ENCODE data around the gene SLC39A10. TPM values are rescaled to one million over a fixed set of nuclear protein-coding genes. Genes with fewer than 3 reads are reported as not detected.

The SLC39A10 gene
- total and polyA plus RNA-seq, 2 experiments from 2014 or later, result 48.0 to 82.6 TPM

GRCh38 chr2:195674491-195675221 lies 17.6 kb downstream of the SLC39A10 start:
- H3K9me3 ChIP-seq (ENCODE audit: low read depth), result no peaks in the 10 kb centered on the region
- in situ Hi-C loops (cut with MboI), result loop anchor here (25.0 kb wide), 2 partner anchors 362 to 388 kb away; partner anchors contain the start of gene DNAH7
- H3K27me3 ChIP-seq (replicated peaks; ENCODE audit: insufficient read depth), result no peaks in the 10 kb centered on the region
- no peaks in the 10 kb centered on the region for H3K9me2 ChIP-seq (ENCODE audit: insufficient read depth)
- H3K27ac ChIP-seq, result no peak overlapping the region
- H4K20me1 ChIP-seq (ENCODE audit: insufficient read depth), result no peaks in the 10 kb centered on the region
- TF ChIP-seq EZH2 (IDR thresholded peaks at IDR 0.05; ENCODE audit: insufficient read depth, poor library complexity, severe bottlenecking) (no peak), EZH2phosphoT487 (IDR thresholded peaks at IDR 0.05; ENCODE audit: insufficient read depth, low read depth) (no peak)
- DNase-seq, result peak; percentile 66
- H3F3A ChIP-seq (ENCODE audit: insufficient read depth), result peaks cover 45% of the 10 kb centered on the region
- WGBS, 2 experiments (ENCODE audit: low coverage in 1 of 2, low lambda C conversion rate in 2 of 2, missing lambda C conversion rate in 2 of 2), result 75 to 76% methylated on average over 4 of the region's 4 CpGs
- H3K9ac ChIP-seq, result no peak overlapping the region
- peaks cover 70% of the 10 kb centered on the region for H3K79me2 ChIP-seq (ENCODE audit: insufficient read depth)
- no peak overlapping the region for H2AFZ ChIP-seq
- peaks cover 15% of the 10 kb centered on the region for H3K4me1 ChIP-seq (ENCODE audit: insufficient read depth)
- H3K4me3 ChIP-seq, result no peak overlapping the region
- no peak overlapping the region for H3K4me2 ChIP-seq (ENCODE audit: unreplicated experiment)
- no peaks in the 10 kb centered on the region for H3K36me3 ChIP-seq (ENCODE audit: low read depth)

GRCh38 chr2:195675783-195676427 lies 18.9 kb downstream of the SLC39A10 start:
- WGBS, 2 experiments (ENCODE audit: low coverage in 1 of 2, low lambda C conversion rate in 2 of 2, missing lambda C conversion rate in 2 of 2), result 91 to 93% methylated on average over 7 of the region's 7 CpGs
- no peaks in the 10 kb centered on the region for H4K20me1 ChIP-seq (ENCODE audit: insufficient read depth)

GRCh38 chr2:195677290-195677689 lies 20.3 kb downstream of the SLC39A10 start:
- Histone ChIP-seq H3K4me1 (ENCODE audit: insufficient read depth) (peaks cover 15% of the 10 kb centered on the region), H3K36me3 (ENCODE audit: low read depth) (peaks cover 19% of the 10 kb centered on the region), H3K27me3 (replicated peaks; ENCODE audit: insufficient read depth) (no peaks in the 10 kb centered on the region), H2AFZ (no peak overlapping the region), H4K20me1 (ENCODE audit: insufficient read depth) (no peaks in the 10 kb centered on the region), H3F3A (ENCODE audit: insufficient read depth) (peaks cover 27% of the 10 kb centered on the region), H3K79me2 (ENCODE audit: insufficient read depth) (peaks cover 78% of the 10 kb centered on the region), H3K9me2 (ENCODE audit: insufficient read depth) (no peaks in the 10 kb centered on the region), H3K9ac (no peak overlapping the region), H3K4me2 (ENCODE audit: unreplicated experiment) (no peak overlapping the region), H3K4me3 (no peak overlapping the region), H3K27ac (no peak overlapping the region), H3K9me3 (ENCODE audit: low read depth) (no peaks in the 10 kb centered on the region)
- 95 to 99% methylated on average over 2 of the region's 2 CpGs for WGBS, 2 experiments (ENCODE audit: low coverage in 1 of 2, low lambda C conversion rate in 2 of 2, missing lambda C conversion rate in 2 of 2)
- TF ChIP-seq EZH2phosphoT487 (IDR thresholded peaks at IDR 0.05; ENCODE audit: insufficient read depth, low read depth) (no peak), EZH2 (IDR thresholded peaks at IDR 0.05; ENCODE audit: insufficient read depth, poor library complexity, severe bottlenecking) (no peak)
- no peak for DNase-seq
- in situ Hi-C loops (cut with MboI), result no loop called here

More at GRCh38 chr2:195675783-195676427, 18.9 kb downstream of the SLC39A10 start:
- H3K9ac ChIP-seq, result no peak overlapping the region
- TF ChIP-seq EZH2 (IDR thresholded peaks at IDR 0.05; ENCODE audit: insufficient read depth, poor library complexity, severe bottlenecking) (no peak), EZH2phosphoT487 (IDR thresholded peaks at IDR 0.05; ENCODE audit: insufficient read depth, low read depth) (no peak)
- H2AFZ ChIP-seq, result no peak overlapping the region
- H3K79me2 ChIP-seq (ENCODE audit: insufficient read depth), result peaks cover 77% of the 10 kb centered on the region
- no peak overlapping the region for H3K4me2 ChIP-seq (ENCODE audit: unreplicated experiment)
- peaks cover 15% of the 10 kb centered on the region for H3K4me1 ChIP-seq (ENCODE audit: insufficient read depth)
- peaks cover 34% of the 10 kb centered on the region for H3F3A ChIP-seq (ENCODE audit: insufficient read depth)
- H3K9me2 ChIP-seq (ENCODE audit: insufficient read depth), result no peaks in the 10 kb centered on the region
- no peak for DNase-seq
- in situ Hi-C loops (cut with MboI), result no loop called here
- no peak overlapping the region for H3K4me3 ChIP-seq
- peaks cover 11% of the 10 kb centered on the region for H3K36me3 ChIP-seq (ENCODE audit: low read depth)
- H3K27ac ChIP-seq, result no peak overlapping the region
- H3K9me3 ChIP-seq (ENCODE audit: low read depth), result no peaks in the 10 kb centered on the region
- no peaks in the 10 kb centered on the region for H3K27me3 ChIP-seq (replicated peaks; ENCODE audit: insufficient read depth)

GRCh38 chr2:195677884-195678283 lies 20.9 kb downstream of the SLC39A10 start:
- WGBS, 2 experiments (ENCODE audit: low coverage in 1 of 2, low lambda C conversion rate in 2 of 2, missing lambda C conversion rate in 2 of 2), result 97 to 98% methylated on average over 2 of the region's 2 CpGs
- H3K27me3 ChIP-seq (replicated peaks; ENCODE audit: insufficient read depth), result no peaks in the 10 kb centered on the region
- in situ Hi-C loops (cut with MboI), result no loop called here
- H3K27ac ChIP-seq, result no peak overlapping the region
- H3K36me3 ChIP-seq (ENCODE audit: low read depth), result peaks cover 21% of the 10 kb centered on the region
- H3K79me2 ChIP-seq (ENCODE audit: insufficient read depth), result peaks cover 79% of the 10 kb centered on the region
- no peak for DNase-seq
- no peaks in the 10 kb centered on the region for H4K20me1 ChIP-seq (ENCODE audit: insufficient read depth)
- H3K9ac ChIP-seq, result no peak overlapping the region
- peaks cover 19% of the 10 kb centered on the region for H3K4me1 ChIP-seq (ENCODE audit: insufficient read depth)
- H3K4me2 ChIP-seq (ENCODE audit: unreplicated experiment), result no peak overlapping the region
- no peak for TF ChIP-seq EZH2 (IDR thresholded peaks at IDR 0.05; ENCODE audit: insufficient read depth, poor library complexity, severe bottlenecking)
- TF ChIP-seq EZH2phosphoT487 (IDR thresholded peaks at IDR 0.05; ENCODE audit: insufficient read depth, low read depth), result no peak
- peaks cover 21% of the 10 kb centered on the region for H3F3A ChIP-seq (ENCODE audit: insufficient read depth)
- no peak overlapping the region for H3K4me3 ChIP-seq
- H2AFZ ChIP-seq, result no peak overlapping the region
- no peaks in the 10 kb centered on the region for H3K9me2 ChIP-seq (ENCODE audit: insufficient read depth)
- H3K9me3 ChIP-seq (ENCODE audit: low read depth), result no peaks in the 10 kb centered on the region

All from GM23248 (cell line).